Measurements from ENCODE around the gene ZNF689. TPM values are rescaled to one million over a fixed set of nuclear protein-coding genes. Genes with fewer than 3 reads are reported as not detected.
A peak's percentile ranks its signal among the peaks of the same experiment; 100 is the strongest.
"Not testable (repeated sequence)": the region's sequence is repeated elsewhere in the genome, so short reads cannot be mapped to it uniquely, and the experiment has no call there.

The ZNF689 gene
- total RNA-seq, 1 experiment from 2014 or later, result 9.1 TPM

DNA sequence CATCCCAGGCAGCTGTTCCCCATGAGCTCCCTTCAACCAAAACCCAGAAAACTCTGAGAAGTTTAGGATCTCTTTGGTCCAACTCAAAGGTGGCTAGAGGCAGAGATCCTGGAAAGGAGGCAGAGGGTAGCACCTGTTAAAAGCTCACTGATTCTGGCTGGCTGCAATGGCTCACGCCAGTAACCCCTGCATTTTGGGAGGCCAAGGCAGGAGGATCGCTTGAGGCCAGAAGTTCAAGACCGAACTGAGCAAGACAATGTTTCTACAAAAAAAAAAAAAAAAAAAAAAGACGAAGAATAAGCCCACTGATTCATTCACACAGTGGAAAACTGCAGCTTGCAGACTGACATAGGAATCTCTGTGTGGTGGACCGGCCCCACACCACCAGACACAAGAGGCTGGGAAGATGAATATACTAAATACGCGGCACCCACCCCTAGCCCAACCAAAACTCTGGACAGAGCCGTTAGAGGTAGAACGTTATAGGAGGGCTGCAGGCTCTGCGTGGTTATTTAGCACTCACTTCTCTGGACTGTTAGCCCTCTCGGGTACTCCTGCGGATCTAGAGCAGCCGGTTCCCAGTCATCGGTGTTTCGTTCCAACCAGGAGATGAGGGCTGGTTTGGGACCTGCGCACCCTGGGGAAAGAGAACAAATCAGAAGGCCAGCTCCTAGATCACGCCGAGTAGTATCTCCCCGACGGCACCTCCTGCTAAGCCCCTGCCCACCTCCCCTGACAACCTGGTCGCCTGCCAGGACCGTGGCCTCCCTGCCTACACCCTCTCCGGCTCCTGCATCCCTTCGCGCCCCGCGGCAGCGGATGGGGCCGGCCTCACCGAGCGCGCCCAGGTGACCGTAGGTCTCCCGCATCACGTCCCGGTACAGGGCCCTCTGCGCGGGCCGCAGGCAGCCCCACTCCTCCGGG is 925 bp downstream of the ZNF689 start:
- H3K36me3 ChIP-seq, result peaks cover 38% of the 10 kb centered on the region
- DNase-seq, result peak; percentile 77
- H3K9me3 ChIP-seq, result no peaks in the 10 kb centered on the region
- H3K27me3 ChIP-seq, result no peaks in the 10 kb centered on the region
- H3K4me3 ChIP-seq, result peak overlapping the region; percentile 86

DNA sequence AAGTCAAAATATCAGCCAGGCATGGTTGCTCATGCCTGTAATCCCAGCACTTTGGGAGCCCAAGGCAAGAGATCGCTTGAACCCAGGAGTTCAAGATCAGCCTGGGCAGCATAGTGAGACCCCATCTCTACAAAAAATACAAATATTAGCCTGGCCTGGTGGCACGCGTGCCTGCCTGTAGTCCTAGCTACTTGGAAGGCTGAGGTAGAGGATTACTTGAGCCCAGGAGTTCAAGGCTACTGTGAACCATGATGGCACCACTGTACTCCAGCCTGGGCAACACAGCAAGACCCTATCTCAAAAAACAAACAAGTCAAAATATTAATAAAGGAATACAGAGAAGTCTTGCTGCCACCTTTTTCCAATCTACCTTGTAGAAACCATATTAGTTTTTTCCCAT is 4.2 kb downstream of the ZNF689 start:
- no peaks in the 10 kb centered on the region for H3K27me3 ChIP-seq
- no peak overlapping the region for H3K4me3 ChIP-seq
- H3K9me3 ChIP-seq, result no peaks in the 10 kb centered on the region
- DNase-seq, result no peak
- peaks cover 62% of the 10 kb centered on the region for H3K36me3 ChIP-seq

DNA sequence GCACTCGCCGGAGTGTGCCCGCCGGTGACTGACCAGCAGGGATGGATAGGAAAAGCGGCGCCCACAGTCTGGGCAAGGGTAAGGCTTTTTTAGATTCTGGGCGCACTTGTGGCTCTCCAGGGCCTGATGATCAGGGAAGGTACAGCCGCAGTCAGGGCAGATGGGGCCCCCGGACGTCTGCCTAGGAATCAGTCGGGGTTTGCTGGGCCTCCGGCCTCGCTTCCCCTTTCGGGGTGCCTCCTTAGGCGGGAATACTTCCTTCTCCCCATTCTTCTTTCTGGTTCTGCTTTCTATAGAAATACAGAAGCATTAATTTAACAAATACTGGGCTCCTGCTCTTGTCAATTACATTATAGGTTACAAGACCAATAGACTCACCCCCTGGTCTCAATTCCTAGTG is 5.0 kb downstream of the ZNF689 start:
- H3K9me3 ChIP-seq, result no peaks in the 10 kb centered on the region
- H3K27me3 ChIP-seq, result no peaks in the 10 kb centered on the region
- no peak for DNase-seq
- H3K36me3 ChIP-seq, result peaks cover 62% of the 10 kb centered on the region
- no peak overlapping the region for H3K4me3 ChIP-seq

DNA sequence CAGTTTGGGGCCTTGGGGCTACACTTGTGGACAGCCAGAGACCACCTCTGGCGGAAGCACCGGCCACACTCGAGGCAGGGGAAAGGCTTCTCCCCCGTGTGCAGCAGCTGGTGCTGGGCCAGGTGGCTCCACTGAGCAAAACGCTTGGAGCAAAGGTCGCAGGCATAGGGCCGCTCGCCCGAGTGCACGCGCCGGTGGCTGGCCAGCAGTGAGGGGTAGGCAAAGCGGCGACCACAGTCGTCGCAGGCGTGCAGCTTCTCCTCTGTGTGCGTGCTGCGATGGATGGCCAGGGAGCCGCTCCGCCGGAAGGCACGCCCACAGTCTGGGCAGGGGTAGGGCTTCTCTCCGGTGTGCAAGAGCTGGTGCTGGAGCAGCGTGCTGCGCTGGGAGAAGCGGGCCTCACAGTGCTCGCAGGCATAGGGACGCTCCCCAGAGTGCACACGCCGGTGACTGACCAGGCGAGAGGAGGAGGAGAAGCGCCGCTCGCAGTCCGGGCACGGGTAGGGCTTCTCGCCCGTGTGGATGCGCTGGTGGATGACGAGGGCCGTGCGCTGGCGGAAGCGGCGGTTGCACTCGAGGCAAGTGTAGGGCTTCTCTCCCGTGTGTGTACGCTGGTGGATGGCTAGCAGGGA is 5.8 kb downstream of the ZNF689 start:
- Histone ChIP-seq H3K36me3 (peaks cover 62% of the 10 kb centered on the region), H3K27me3 (no peaks in the 10 kb centered on the region), H3K9me3 (no peaks in the 10 kb centered on the region), H3K4me3 (no peak overlapping the region)
- no peak for DNase-seq

DNA sequence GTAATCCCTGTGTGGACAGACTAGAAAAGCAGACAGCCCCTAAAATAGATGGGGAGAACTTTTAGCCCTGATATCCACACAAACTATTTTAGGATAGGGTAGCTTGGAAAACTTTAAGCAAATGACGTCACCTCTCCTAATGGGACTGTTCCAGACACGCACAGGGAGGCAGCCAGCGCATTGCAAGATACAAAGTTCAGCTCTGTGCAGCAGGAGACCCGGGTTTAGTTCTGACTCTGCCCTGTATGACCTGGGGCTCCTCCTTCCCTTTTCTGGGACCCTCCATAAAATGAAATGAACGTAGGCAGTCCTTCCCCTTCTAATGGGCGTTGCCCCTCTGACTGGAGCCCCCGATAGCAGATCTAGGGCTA is 6.3 kb downstream of the ZNF689 start:
- Histone ChIP-seq H3K27me3 (no peaks in the 10 kb centered on the region), H3K4me3 (no peak overlapping the region), H3K36me3 (peaks cover 62% of the 10 kb centered on the region), H3K9me3 (no peaks in the 10 kb centered on the region)
- no peak for DNase-seq

DNA sequence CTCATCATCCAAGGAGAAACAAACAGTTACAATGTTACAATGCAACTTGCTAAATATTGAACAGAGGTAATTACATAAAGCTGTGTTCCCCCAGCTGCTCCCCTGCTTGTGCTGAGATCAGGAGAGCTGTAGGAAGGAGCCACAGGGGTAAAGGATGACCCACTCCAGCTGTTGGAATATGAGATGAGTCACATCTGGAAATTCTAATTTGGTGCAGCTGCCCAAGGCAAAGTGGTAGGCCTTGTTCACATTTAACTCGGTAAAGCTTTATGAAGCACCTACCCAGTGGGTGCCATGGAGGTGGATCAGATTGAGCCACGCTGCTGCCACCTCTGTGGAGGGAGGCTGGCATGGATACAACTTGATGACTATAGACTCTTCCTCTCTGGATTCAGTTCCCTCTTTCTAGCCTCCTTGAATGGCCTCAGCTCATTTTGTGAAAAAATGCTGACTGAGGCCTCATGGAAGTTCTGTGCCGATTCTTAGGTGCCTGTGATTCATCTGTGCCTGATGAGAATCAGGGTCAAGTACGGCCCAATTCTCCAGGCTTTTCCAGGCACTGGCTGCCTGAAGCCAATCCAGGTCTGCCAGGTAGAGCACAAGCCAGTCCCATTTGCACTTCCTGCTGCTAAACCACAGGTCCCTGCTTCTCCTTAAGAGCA is 7.4 kb downstream of the ZNF689 start:
- Histone ChIP-seq H3K36me3 (peaks cover 54% of the 10 kb centered on the region), H3K4me3 (no peak overlapping the region), H3K9me3 (no peaks in the 10 kb centered on the region), H3K27me3 (no peaks in the 10 kb centered on the region)
- peak; percentile 28 for DNase-seq

DNA sequence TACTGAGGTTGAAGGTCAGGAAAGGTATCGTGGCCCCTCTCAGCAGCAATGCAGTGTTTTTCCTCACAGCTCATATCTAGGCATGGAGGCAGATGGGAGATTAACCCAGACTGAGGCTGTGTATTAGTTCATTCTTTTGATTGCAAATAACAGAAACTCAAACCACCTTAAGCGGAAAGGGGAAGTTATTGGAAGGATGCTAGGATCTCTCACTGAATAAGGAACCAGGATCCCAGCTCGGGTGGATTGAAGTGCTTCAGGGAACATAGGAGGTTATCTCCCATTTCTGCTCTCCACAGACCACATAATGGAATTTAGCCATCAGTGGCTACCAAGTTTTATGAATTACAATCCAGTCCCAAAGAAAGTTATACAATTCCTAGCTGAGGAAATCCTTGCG is 8.2 kb downstream of the ZNF689 start:
- Histone ChIP-seq H3K36me3 (peaks cover 48% of the 10 kb centered on the region), H3K27me3 (no peaks in the 10 kb centered on the region), H3K4me3 (no peak overlapping the region), H3K9me3 (no peaks in the 10 kb centered on the region)
- no peak for DNase-seq

DNA sequence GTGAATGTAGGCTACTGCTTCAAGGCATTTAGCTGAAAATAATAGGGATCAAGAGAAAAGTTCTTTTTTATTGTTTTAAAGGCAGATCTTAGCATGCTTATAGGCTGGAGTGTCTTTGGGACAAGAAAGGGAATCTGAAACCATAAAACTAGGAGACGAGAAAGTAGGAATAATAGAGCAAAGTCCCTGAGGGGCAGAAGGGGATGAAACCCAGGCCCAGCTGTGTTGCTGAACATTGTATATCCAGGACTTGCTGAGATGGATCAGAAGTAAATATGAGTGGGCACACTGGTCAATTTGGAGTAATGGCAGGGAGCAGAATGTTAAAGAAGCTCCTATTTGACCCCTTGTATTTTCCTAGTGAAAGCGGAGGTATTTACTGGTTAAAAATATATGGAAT is 9.3 kb downstream of the ZNF689 start:
- Histone ChIP-seq H3K36me3 (peaks cover 39% of the 10 kb centered on the region), H3K4me3 (no peak overlapping the region), H3K27me3 (no peaks in the 10 kb centered on the region), H3K9me3 (no peaks in the 10 kb centered on the region)
- no peak for DNase-seq

DNA sequence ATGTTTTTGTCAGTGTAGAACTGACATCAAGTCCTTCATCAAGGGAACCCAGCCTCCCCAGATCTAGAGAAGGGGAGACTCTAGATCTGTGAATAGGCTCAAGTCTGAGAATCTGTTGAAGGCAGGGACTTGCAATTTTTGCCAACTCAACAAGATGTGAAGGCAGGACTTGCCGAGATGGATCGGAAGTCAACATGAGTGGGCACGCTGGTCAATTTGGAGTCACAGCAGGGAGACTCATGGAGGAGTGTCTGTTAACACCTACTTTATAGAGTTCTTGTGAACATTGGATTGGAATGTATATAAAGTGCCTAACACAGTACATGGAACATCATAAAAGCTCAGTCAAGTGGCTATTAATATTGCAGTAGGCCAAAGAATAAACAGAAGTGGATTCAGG is 10.0 kb downstream of the ZNF689 start:
- H3K4me3 ChIP-seq, result no peak overlapping the region
- H3K9me3 ChIP-seq, result no peaks in the 10 kb centered on the region
- no peaks in the 10 kb centered on the region for H3K27me3 ChIP-seq
- DNase-seq, result no peak
- H3K36me3 ChIP-seq, result peaks cover 35% of the 10 kb centered on the region

DNA sequence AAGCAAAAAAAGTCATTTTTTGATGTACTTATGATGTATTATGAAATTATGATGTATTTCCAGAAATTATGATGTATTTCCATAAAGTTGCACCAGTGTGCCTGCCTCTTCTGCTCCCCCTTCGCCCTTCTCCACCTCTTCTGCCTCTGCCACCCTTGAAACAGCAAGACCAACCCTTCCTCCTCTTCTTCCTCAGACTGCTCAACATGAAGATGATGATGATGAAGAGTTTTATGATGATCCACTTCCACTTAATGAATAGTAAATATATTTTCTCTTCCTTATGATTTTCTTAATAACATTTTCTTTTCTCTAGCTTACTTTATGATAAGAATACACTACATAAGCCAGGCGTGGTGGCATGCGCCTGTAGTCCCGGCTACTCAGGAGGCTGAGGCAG is 17.3 kb downstream of the ZNF689 start:
- no peaks in the 10 kb centered on the region for H3K27me3 ChIP-seq
- H3K4me3 ChIP-seq, result no peak overlapping the region
- no peak for DNase-seq
- H3K36me3 ChIP-seq, result peaks cover 14% of the 10 kb centered on the region
- no peaks in the 10 kb centered on the region for H3K9me3 ChIP-seq

DNA sequence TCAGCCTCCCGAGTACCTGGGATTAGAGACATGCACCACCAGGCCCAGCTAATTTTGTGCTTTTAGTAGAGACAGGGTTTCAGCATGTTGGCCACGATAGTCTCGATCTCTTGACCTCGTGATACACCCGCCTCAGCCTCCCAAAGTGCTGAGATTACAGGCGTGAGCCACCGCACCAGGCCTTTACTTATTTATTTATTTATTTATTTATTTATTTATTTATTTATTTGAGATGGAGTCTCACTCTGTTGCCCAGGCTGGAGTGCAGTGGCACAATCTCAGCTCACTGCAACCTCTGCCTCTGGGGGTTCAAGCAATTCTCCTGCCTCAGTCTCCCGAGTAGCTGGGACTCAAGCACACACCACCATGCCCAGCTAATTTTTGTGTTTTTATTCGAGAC is 19.3 kb downstream of the ZNF689 start:
- H3K9me3 ChIP-seq, result not testable (repeated sequence)

DNA sequence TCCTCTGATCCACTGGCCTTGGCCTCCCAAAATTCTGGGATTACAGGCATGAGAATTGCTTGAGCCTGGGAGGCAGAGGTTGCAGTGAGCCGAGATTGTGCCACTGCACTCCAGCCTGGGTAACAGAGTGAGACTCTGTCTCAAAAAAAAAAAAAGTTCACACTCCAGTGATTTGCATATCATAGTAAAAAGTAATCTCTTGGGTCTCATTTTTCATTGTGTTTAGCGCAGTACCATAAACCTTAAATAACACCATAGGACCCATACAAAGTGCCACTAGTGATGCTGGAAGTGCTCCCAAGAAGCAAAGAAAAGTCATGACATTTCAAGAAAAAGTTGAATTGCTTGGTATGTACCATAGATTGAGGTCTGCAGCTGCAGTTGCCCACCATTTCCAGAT is 20.6 kb downstream of the ZNF689 start:
- DNase-seq, H3K4me3 ChIP-seq, H3K9me3 ChIP-seq, H3K27me3 ChIP-seq: not testable (repeated sequence)
- H3K36me3 ChIP-seq, result peaks cover 24% of the 10 kb centered on the region

More for the DNA sequence above, 19.3 kb downstream of the ZNF689 start:
- peaks cover 26% of the 10 kb centered on the region for H3K36me3 ChIP-seq
- DNase-seq, H3K27me3 ChIP-seq, H3K4me3 ChIP-seq: not testable (repeated sequence)

DNA sequence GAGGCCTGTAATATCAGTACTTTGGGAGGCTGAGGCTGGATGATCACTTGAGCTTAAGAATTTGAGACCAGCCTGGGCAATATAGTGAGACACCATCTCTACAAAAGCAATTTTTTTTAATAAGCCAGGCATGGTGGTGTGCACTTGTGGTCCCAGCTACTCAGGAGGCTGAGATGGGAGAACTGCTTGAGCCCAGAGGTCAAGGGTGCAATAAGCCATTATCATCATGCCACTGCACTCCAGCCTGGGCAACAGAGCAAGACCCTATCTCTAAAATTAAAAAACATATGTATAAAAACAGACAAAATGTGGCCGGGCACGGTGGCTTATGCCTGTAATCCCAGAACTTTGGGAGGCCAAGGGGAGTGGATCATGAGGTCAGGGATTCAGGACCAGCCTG is 21.5 kb downstream of the ZNF689 start:
- no peaks in the 10 kb centered on the region for H3K27me3 ChIP-seq
- peaks cover 26% of the 10 kb centered on the region for H3K36me3 ChIP-seq
- H3K4me3 ChIP-seq, result no peak overlapping the region
- DNase-seq, result no peak
- no peaks in the 10 kb centered on the region for H3K9me3 ChIP-seq

DNA sequence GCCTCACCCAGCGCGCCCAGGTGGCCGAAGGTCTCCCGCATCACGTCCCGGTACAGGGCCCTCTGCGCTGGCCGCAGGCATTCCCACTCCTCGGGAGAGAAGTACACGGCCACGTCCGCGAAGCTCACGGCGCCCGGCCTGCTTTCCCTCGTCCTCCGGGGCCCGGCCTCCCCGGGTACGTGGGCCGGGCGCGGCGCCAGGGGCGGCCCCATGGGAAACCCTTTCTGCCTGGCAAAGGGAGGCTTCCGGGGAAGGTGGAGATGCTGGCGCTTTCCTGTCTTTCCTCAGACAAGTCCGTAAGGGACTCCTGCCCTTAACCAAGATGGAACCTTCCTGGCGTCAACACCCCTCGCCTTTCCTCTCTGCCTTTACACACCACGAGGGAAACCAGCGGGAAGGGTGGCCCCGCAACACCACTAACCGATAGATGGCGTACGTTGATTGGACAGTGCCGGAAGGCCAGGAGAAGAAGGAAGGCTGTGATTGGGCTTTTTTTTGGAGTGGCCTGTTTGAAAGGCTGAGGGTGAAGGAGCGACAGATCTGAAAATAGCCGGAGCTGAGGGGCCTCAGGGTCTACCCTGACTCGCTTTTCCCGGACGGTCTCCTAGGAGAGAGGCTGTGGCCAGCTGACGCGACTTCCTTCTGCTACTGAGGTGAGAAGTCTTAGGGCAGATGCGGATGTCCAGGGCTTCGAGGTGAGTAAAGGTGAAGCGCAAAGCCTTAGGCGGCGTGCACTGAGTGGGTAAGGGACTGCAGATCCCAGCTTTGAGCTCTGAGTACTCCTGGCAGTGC is 24.6 kb downstream of the ZNF689 start, which contains the start of gene ZNF785:
TSS of gene ZNF785 (minus strand) at position 298 of the 792 bp plus-strand sequence. CDS start at position 212, 86 bp downstream.
- H3K4me3 ChIP-seq, result peak within 1 kb of the TSS; percentile 85
- H3K36me3 ChIP-seq, result peaks cover 54% of the 10 kb centered on the region
- H3K27me3 ChIP-seq, result no peaks in the 10 kb centered on the region
- H3K9me3 ChIP-seq, result no peaks in the 10 kb centered on the region
- DNase-seq, result peak; percentile 100

DNA sequence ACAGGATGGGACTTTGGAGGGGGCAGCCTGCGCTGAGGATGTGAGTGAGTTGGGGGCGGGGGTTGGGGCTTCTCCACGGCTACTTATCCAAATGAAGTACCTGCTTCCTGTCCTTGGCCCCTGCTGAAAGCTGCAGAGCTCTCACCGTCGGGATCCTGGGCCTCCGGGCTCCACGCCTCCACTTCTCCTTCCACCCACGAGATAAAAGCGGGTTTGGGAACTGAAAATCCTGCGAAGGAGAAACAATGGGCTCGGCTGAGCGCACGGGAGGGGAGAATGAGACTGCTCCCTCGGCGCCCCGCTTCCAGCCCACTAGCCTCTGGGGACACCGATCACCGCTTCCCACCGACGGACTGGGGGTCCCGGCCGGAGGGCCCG is 25.2 kb downstream of the ZNF689 start:
- H3K4me3 ChIP-seq, result peak overlapping the region; percentile 85
- DNase-seq, result peak; percentile 53
- peaks cover 55% of the 10 kb centered on the region for H3K36me3 ChIP-seq
- no peaks in the 10 kb centered on the region for H3K27me3 ChIP-seq
- H3K9me3 ChIP-seq, result no peaks in the 10 kb centered on the region

DNA sequence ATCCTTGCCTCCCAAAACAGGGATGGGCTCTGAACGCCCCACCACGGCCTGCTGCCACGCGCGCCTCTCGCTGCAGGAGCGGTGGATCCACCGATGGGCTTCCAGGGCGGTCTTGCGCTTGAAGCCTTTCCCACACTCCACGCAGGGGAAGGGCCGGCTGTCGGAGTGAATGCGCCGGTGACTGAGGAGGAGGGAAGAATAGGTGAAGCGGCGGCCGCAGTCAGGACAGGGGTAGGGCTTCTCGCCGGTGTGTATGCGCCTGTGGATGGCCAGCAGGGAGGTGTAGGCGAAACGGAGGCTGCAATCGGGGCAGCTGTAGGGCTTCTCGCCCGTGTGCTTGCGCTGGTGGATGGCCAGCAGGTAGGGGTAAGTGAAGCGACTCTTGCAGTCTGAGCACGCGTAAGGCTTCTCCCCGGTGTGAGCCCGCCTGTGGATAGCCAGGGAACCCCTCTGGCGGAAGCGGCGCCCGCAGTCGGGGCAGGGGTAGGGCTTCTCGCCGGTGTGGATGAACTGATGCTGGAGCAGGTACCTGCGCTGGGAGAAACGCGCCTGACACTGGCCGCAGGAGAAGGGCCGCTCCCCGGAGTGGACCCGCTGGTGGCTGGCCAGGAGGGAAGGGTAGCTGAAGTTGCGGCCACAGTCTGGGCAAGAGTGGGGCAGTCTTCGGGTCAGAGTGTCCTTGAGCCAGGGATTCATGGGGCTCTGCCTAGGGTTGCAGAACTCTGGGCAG is 27.4 kb downstream of the ZNF689 start:
- H3K36me3 ChIP-seq, result peaks cover 67% of the 10 kb centered on the region
- H3K27me3 ChIP-seq, result no peaks in the 10 kb centered on the region
- no peaks in the 10 kb centered on the region for H3K9me3 ChIP-seq
- no peak for DNase-seq
- no peak overlapping the region for H3K4me3 ChIP-seq
